ENCODE results near the gene CCRL2.
A peak's percentile ranks its signal among the peaks of the same experiment; 100 is the strongest.

CCRL2 gene

DNA sequence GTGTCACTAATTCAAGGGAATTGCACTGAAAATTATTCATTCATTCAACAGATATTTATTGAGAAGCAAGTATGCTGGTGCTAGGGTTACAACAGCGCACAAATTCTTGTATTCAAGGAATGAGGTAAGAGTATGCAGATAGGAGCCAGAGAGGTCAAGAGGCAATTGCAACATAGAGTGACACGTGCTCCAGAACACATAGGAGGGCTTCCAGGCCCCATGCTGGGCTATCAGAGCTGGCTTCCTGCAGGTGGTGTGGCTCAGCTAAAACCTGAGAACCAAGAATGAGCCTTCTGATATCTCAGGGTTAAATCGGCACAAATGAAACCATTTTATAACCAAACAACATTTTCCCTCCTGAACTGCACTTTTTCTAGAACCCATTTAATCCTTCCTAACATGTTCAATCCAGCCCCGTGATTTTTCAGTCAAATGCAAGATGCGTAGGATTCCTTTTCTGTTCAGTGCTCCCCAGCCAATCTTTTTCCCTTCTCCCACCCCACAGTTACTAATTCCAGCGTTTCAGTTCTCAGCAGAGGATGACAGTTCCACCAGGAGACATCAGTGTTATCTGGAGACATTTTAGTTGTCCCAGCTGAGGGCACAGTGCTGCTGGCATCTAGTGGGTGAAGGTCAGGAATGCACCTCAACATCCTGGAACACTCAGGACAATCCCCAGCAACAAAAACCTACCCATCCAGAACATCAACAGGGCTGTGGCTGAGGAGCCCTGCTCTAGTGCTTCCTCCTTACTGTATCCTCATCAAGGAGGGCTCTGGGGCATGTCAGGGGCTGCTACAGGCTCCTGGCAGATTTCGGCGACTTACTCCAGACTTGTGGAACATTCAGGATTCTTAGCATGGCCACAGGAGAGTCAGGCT is 13.3 kb upstream of the CCRL2 start:
- Histone ChIP-seq H3K27me3 (no peaks in the 10 kb centered on the region), H3K9me3 (no peaks in the 10 kb centered on the region), H3K4me1 (peaks cover 8% of the 10 kb centered on the region), H3K27ac (no peak overlapping the region), H4K20me1 (no peaks in the 10 kb centered on the region), H3K4me2 (no peak overlapping the region), H3K36me3 (no peaks in the 10 kb centered on the region), H3K9ac (no peak overlapping the region), H3K4me3 (no peak overlapping the region)
- TF ChIP-seq Cebpa-rat (IDR thresholded peaks at IDR 0.05): no peak

DNA sequence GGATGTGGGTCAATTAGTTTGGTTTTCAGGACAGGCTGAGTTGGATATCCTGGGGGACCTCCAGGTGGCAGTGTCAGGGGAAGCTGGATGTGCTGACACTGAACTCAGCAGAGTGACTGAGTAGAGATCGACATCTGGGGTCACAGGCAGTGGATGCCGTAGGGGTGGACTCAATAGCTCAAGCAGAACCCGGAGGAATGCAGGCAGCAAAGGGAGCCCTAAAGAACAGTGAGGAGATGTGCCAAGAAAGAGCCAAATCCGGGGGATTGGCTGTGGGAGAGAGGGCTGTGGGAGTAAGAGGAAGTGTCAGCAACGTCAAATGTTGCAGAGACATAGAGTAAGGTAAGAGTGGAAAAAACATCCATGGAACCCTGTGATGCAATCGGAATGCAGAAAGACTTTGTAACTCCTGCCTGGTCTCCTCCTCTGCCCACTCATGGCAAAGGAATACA is 11.8 kb upstream of the CCRL2 start:
- Histone ChIP-seq H4K20me1 (no peaks in the 10 kb centered on the region), H3K27ac (no peak overlapping the region), H3K4me2 (no peak overlapping the region), H3K4me1 (peaks cover 8% of the 10 kb centered on the region), H3K27me3 (no peaks in the 10 kb centered on the region), H3K36me3 (no peaks in the 10 kb centered on the region), H3K9ac (no peak overlapping the region), H3K4me3 (no peak overlapping the region), H3K9me3 (no peaks in the 10 kb centered on the region)
- no peak for TF ChIP-seq Cebpa-rat (IDR thresholded peaks at IDR 0.05)

DNA sequence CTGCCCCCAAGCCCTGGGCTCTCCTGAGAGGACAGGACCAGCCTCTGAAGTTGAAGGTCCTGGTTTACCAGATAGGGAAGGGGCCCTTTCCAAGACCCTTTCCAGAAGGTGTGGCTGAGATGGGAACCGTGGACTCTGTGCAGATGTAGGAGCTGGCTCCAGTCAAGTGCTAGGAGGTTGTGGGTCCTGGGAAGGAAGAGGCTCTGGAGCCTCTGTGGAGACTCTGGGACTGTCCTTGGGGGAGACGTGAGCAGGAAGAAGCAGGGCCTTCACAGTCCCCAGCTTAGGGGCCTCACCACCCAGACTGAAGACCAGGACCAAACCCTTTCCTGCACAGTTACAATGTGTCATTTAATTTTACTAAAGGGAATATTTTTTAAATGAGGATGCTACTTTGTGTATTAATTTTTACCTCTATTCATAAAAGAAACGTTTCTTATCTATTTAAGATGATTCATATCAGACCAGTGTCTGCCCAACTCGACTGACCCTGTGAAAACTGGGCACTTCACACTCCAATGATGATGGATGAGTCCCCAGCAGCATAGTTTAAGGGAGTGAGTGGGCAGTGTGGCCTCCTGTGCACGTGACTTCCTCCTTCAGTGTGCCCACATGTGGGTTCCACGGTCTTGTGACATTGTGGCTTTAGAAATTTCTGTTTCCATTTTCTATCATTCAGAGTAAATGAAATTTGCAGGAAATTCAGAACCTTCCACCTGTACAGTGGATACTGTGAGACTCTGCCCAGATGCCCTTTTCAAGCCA is 11.1 kb upstream of the CCRL2 start:
- H3K9me3 ChIP-seq: no peaks in the 10 kb centered on the region
- no peak for TF ChIP-seq Cebpa-rat (IDR thresholded peaks at IDR 0.05)
- no peaks in the 10 kb centered on the region for H3K36me3 ChIP-seq
- peaks cover 8% of the 10 kb centered on the region for H3K4me1 ChIP-seq
- H3K4me2 ChIP-seq: peak overlapping the region; percentile 17; the same call in 1 of the 2 replicates
- H3K27me3 ChIP-seq: no peaks in the 10 kb centered on the region
- H3K4me3 ChIP-seq: no peak overlapping the region
- no peak overlapping the region for H3K27ac ChIP-seq
- no peaks in the 10 kb centered on the region for H4K20me1 ChIP-seq
- no peak overlapping the region for H3K9ac ChIP-seq

DNA sequence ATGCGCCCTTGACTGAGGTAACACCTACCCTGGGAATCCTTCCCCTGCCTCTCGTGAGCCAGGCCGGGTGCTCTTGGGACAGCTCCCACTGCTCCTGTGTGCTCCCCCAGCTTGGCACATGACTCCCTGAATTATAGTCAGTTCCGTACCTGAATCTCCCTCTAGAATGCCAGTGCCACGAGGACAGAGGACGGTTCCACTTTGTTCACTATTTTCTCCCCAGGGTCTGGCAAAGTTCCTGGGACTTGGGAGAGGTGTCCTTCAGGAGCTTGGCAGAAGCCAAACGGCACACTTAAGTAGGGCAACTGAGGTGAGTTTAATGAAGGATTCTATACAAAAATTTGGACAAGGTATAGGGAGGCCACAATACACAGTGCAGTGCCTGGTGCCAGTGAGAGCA is 9.9 kb upstream of the CCRL2 start:
- Histone ChIP-seq H3K4me3 (no peak overlapping the region), H3K9ac (no peak overlapping the region), H3K4me1 (peaks cover 8% of the 10 kb centered on the region), H3K36me3 (no peaks in the 10 kb centered on the region), H3K9me3 (no peaks in the 10 kb centered on the region), H4K20me1 (no peaks in the 10 kb centered on the region), H3K27me3 (no peaks in the 10 kb centered on the region), H3K27ac (no peak overlapping the region), H3K4me2 (no peak overlapping the region)
- no peak for TF ChIP-seq Cebpa-rat (IDR thresholded peaks at IDR 0.05)

DNA sequence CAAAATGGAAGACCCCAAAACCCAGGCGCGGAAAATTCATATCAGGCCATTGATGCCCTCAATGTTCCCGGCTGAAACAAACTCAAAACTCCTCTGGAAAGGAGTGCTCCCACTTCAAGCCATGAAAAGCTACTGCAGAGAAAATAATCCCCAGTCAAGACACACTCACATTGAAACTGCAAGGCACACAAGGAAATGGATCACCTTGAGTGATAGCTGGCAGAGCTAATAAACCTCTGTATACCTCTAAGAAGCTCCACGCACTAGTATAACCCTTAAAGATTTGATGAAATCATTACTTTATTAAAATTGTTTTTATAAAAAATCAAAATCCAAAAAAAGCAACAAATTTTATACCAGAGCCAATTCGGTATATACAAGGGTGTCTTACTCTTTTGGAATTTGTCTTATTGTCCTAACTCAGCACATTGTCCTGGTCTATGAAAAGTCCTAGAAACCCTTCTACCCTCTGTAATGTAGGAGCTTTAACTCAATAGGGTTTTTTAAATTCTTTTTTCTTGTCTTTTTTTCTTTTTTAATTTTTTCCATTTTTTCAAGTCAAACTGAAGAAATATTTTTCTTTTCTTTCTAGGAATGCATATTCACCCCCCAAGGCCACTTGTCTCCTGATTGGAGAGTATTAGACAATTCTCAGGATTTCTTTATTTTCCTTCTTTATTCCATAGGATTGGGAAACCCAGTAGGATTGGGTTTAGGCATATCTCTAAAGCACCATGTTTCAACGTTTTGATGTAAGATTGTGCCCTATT is 8.7 kb upstream of the CCRL2 start:
- TF ChIP-seq Cebpa-rat (IDR thresholded peaks at IDR 0.05): no peak
- no peak overlapping the region for H3K9ac ChIP-seq
- no peaks in the 10 kb centered on the region for H3K36me3 ChIP-seq
- H3K9me3 ChIP-seq: no peaks in the 10 kb centered on the region
- no peaks in the 10 kb centered on the region for H4K20me1 ChIP-seq
- peaks cover 8% of the 10 kb centered on the region for H3K4me1 ChIP-seq
- no peaks in the 10 kb centered on the region for H3K27me3 ChIP-seq
- no peak overlapping the region for H3K4me3 ChIP-seq
- H3K4me2 ChIP-seq: no peak overlapping the region
- H3K27ac ChIP-seq: no peak overlapping the region

DNA sequence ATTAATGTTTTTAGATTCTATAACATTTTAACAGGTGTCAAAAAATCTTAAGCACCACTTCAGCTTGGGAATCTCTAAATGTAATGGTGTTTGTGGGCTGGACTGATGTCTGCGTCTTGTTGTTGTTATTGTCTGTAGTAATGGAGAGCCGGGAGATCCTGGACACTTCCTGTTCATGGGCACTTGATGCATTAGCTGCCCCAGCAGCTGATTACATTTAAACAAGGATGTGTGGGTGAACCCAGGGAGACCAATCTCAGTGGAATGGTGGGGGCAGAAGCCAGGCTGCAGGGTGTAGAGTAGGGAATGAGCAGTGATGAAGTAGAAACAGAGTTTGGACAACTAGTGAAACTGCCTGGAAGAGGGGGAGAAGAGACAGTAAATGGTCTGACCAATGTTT is 8.0 kb upstream of the CCRL2 start:
- H3K9ac ChIP-seq: no peak overlapping the region
- no peak overlapping the region for H3K4me2 ChIP-seq
- no peaks in the 10 kb centered on the region for H3K27me3 ChIP-seq
- H3K27ac ChIP-seq: no peak overlapping the region
- no peaks in the 10 kb centered on the region for H3K36me3 ChIP-seq
- no peak overlapping the region for H3K4me3 ChIP-seq
- H3K4me1 ChIP-seq: peaks cover 8% of the 10 kb centered on the region
- H3K9me3 ChIP-seq: no peaks in the 10 kb centered on the region
- TF ChIP-seq Cebpa-rat (IDR thresholded peaks at IDR 0.05): no peak
- no peaks in the 10 kb centered on the region for H4K20me1 ChIP-seq

DNA sequence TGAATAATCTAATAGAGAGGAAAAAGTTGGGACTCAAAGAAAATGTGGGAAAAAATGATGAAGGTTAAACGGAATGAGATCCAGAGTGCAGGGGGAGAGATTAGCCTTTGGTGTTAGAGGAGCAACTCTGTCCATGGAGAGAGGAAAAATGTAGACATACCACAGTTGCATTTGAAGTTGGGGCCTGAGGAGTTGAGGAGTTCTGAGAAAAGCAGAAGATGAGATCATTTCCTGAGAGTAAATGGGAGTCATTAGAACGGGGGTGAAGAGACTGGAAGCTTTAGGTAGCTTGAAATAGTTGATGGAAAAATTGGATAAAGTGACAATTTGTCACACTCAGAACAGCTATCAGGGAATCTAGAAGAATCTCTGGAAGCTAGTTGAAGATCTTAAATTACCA is 7.5 kb upstream of the CCRL2 start:
- H3K4me2 ChIP-seq: no peak overlapping the region
- H4K20me1 ChIP-seq: no peaks in the 10 kb centered on the region
- no peak overlapping the region for H3K9ac ChIP-seq
- H3K4me3 ChIP-seq: no peak overlapping the region
- H3K27me3 ChIP-seq: no peaks in the 10 kb centered on the region
- no peak for TF ChIP-seq Cebpa-rat (IDR thresholded peaks at IDR 0.05)
- H3K36me3 ChIP-seq: no peaks in the 10 kb centered on the region
- H3K4me1 ChIP-seq: peaks cover 8% of the 10 kb centered on the region
- no peak overlapping the region for H3K27ac ChIP-seq
- no peaks in the 10 kb centered on the region for H3K9me3 ChIP-seq

DNA sequence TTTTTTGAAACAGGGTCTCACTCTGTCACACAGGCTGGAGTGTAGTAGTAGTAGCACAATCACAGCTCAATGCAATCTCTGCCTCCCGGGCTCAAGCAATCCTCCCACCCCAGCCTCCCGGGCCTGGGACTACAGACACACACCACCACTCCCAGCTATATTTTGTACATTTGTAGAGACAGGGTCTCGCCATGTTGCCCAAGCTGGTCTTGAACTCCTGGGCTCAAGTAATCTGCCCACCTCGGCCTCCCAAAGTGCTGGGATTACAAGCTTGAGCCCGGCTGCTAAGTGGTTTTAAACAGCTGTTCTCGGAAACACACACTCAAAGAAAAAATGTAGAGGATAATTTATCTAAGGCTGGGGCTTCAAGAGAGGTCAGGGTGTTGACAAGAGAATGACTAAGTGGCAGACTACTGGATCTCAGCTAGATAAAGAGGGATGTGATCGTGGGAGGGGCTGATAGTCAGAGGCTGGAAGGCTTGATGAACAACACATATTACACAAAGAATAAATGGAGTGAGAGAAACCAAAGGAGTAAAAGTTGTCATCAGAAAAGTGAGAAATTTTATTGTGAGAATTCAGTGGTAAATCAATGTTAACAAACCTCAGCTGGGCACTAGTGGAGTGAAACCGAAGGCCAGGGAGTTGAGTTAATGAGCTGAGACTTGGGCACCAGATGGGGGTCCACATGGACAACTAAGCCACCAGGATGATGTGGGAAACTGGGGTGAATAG is 6.9 kb upstream of the CCRL2 start:
- no peak overlapping the region for H3K4me2 ChIP-seq
- no peak overlapping the region for H3K9ac ChIP-seq
- no peak overlapping the region for H3K4me3 ChIP-seq
- H3K4me1 ChIP-seq: peaks cover 9% of the 10 kb centered on the region
- no peak overlapping the region for H3K27ac ChIP-seq
- no peaks in the 10 kb centered on the region for H4K20me1 ChIP-seq
- H3K9me3 ChIP-seq: no peaks in the 10 kb centered on the region
- H3K27me3 ChIP-seq: no peaks in the 10 kb centered on the region
- no peaks in the 10 kb centered on the region for H3K36me3 ChIP-seq
- TF ChIP-seq Cebpa-rat (IDR thresholded peaks at IDR 0.05): no peak

DNA sequence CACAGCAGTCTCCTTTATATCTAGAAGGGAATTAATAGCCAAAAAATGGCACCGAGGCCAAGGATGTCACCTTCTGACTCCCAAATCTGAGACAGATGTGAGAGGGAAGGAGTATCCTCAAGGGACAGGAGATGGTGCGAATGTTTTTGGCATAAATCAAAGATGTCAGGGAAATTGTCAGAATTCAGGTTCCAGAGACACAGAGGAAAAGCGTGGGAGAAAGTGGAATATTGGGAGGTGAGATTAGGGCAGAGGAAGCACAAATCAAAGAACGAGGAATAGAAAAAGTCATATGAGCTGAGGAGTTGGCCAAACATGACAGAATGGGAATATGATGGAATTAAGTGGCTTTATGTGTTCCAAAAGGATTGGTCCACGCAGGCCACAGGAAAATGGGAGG is 6.2 kb upstream of the CCRL2 start:
- H3K4me2 ChIP-seq: no peak overlapping the region
- peaks cover 15% of the 10 kb centered on the region for H3K4me1 ChIP-seq
- no peak overlapping the region for H3K27ac ChIP-seq
- no peaks in the 10 kb centered on the region for H3K27me3 ChIP-seq
- H3K36me3 ChIP-seq: no peaks in the 10 kb centered on the region
- H3K9me3 ChIP-seq: no peaks in the 10 kb centered on the region
- H3K9ac ChIP-seq: no peak overlapping the region
- no peak for TF ChIP-seq Cebpa-rat (IDR thresholded peaks at IDR 0.05)
- H4K20me1 ChIP-seq: no peaks in the 10 kb centered on the region
- no peak overlapping the region for H3K4me3 ChIP-seq

All from BLaER1 (cell line).